Choroid plexus epithelial cell (primary cell): Measurements from ENCODE around the gene PARP11.

ENCODE experiments used
- DNase-seq: peaks from one replicate; pipeline ENCODE4 v3.0.0-alpha.2; 2010; ENCODE audit warnings: low read depth
- H3K4me3 ChIP-seq: 2 replicates; pipeline ENCODE4 v1.5.1; 2011; ENCODE audit warnings: low read depth, mild to moderate bottlenecking, control low read depth, low read length, moderate library complexity
- CTCF ChIP-seq: conservative IDR thresholded peaks from 2 replicates; pipeline ENCODE4 v1.5.1; 2011; ENCODE audit warnings: low read depth, mild to moderate bottlenecking, control low read depth, inconsistent platforms, low read length, moderate library complexity

Gene PARP11

GRCh38 chr12:3777206-3777809 lies 95.9 kb downstream of the PARP11 start:
- peak; percentile 74 for DNase-seq
- H3K4me3 ChIP-seq, result no peak overlapping the region
- peak; percentile 88 for TF ChIP-seq CTCF

- DNase-seq, result no peak
- no peak overlapping the region for H3K4me3 ChIP-seq
- no peak for TF ChIP-seq CTCF
Observed at GRCh38 chr12:3775385-3776035, 97.7 kb downstream of the PARP11 start.

- peak; percentile 21 for DNase-seq
- no peak overlapping the region for H3K4me3 ChIP-seq
- TF ChIP-seq CTCF, result no peak
Observed at GRCh38 chr12:3772380-3772779, 100.8 kb downstream of the PARP11 start.

GRCh38 chr12:3771853-3772252 lies 101.3 kb downstream of the PARP11 start:
- no peak overlapping the region for H3K4me3 ChIP-seq
- TF ChIP-seq CTCF, result no peak
- DNase-seq, result no peak

GRCh38 chr12:3770891-3771290 lies 102.3 kb downstream of the PARP11 start:
- no peak for TF ChIP-seq CTCF
- DNase-seq, result peak; percentile 91
- no peak overlapping the region for H3K4me3 ChIP-seq

- DNase-seq, result no peak
- TF ChIP-seq CTCF, result no peak
- H3K4me3 ChIP-seq, result no peak overlapping the region
Observed at GRCh38 chr12:3768911-3769447, 104.2 kb downstream of the PARP11 start.

GRCh38 chr12:3761116-3761735 lies 112.0 kb downstream of the PARP11 start:
- no peak overlapping the region for H3K4me3 ChIP-seq
- TF ChIP-seq CTCF, result no peak
- peak; percentile 32 for DNase-seq
